ENCODE measurements around the gene IGSF9. TPM values are rescaled to one million over a fixed set of nuclear protein-coding genes. Genes with fewer than 3 reads are reported as not detected.

IGSF9 gene
- total RNA-seq = not detected in 2 replicates

GRCh38 chr1:159945483-159946241, at the start of gene IGSF9:
Gene IGSF9 (minus strand): TSS chr1:159945613. CDS start chr1:159943454, 2,159 bp downstream.

GRCh38 chr1:159953536-159954515, 8.4 kb upstream of the IGSF9 start, which contains the start of gene SLAMF9:
Gene SLAMF9 (minus strand): TSS chr1:159954237. CDS start chr1:159954137, 100 bp downstream.

DNA sequence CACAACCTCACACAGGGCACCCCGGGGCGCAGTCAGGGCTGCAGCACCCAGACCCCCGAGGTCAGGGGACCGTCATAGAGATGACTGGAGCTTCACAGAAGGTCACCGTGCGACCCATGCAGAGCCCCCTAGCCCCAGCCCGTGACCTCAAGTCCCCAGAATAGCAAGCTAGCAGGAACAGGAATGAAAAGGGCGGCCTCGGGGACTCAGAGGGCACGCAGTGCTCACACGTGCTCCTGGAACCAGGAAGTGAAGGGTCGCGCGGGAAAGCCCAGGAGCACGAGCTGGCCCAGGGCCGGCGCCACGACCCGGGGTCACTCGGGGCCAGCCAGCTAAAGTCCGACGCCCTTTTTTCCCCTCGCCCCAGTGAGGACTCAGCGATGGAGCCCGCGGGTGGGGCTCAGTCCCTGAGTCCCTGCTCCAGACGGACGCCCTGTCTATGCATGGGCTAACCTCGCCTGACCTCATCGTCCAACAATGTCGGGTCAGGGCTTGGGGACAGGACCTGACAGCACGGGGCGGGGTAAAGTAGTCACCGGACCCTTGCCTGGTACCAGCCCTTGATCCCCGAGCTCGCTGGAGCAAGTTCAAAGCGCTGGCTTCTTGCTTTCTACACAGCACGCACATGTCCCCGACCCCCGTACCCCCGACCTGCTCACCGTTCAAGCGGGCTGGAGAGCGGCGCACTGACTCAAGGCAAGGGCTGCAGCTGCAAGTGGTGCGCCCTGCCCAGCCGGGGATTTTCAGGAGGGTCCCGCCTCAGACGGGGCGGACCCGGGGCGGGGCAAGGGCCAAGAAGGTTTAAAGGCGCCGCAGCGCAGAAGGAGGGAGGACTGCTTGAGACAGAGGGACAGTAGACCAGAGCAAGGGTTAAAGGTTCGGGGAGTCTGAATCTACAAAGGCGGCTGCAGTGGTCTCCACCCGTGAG, 20.4 kb downstream of the IGSF9 start, which contains the start of gene TAGLN2:
TSS of gene TAGLN2 (minus strand) at position 717 of the 928 bp plus-strand sequence. CDS start 4,998 bp downstream, outside the sequence.

GRCh38 chr1:159900086-159900680, 45.2 kb downstream of the IGSF9 start, which contains the start of gene CFAP45:
Gene CFAP45 (minus strand): TSS chr1:159900165. CDS start chr1:159900098, 67 bp downstream.

Small RNAs within 50 kb of the gene (small RNA-seq; reads per million reads assigned to genes)
- gene MIR4259 = not detected

Other genes starting within 250 kb of the IGSF9 start
- not detected in 2 replicates for gene CRP, start 231.0 kb downstream of the IGSF9 start, total RNA-seq
- 15.2 and 33.1 TPM in 2 replicates for gene DUSP23, start 164.7 kb downstream of the IGSF9 start, total RNA-seq
- gene FCRL6, start 143.3 kb downstream of the IGSF9 start, total RNA-seq = not detected in 2 replicates
- under 0.01 TPM in 1 of 2 replicates, not detected in the other for gene SLAMF8, start 118.7 kb downstream of the IGSF9 start, total RNA-seq
- gene VSIG8, start 83.0 kb downstream of the IGSF9 start, total RNA-seq = not detected in 2 replicates
- gene CFAP45, start 45.4 kb downstream of the IGSF9 start, total RNA-seq = 0.37 and 0.39 TPM in 2 replicates
- gene TAGLN2, start 20.1 kb downstream of the IGSF9 start, total RNA-seq = 182 and 238 TPM in 2 replicates
- gene SLAMF9, start 8.6 kb upstream of the IGSF9 start, total RNA-seq = not detected in 2 replicates
- gene PIGM, start 86.4 kb upstream of the IGSF9 start, total RNA-seq = 5.1 and 6.6 TPM in 2 replicates
- gene KCNJ10, start 124.5 kb upstream of the IGSF9 start, total RNA-seq = not detected in 2 replicates
- gene KCNJ9, start 135.9 kb upstream of the IGSF9 start, total RNA-seq = under 0.01 TPM in 1 of 2 replicates, not detected in the other
- gene IGSF8, start 153.0 kb upstream of the IGSF9 start, total RNA-seq = 11.5 and 14.3 TPM in 2 replicates
- gene ATP1A2, start 170.1 kb upstream of the IGSF9 start, total RNA-seq = not detected in 2 replicates
- not detected in 2 replicates for gene ATP1A4, start 206.0 kb upstream of the IGSF9 start, total RNA-seq
- not detected in 2 replicates for gene CASQ1, start 245.0 kb upstream of the IGSF9 start, total RNA-seq